ENCODE results near the gene AKAP1. TPM values are rescaled to one million over a fixed set of nuclear protein-coding genes. Genes with fewer than 3 reads are reported as not detected.

Gene AKAP1
- total RNA-seq, 1 donor from 2014 or later = 127 TPM

DNA sequence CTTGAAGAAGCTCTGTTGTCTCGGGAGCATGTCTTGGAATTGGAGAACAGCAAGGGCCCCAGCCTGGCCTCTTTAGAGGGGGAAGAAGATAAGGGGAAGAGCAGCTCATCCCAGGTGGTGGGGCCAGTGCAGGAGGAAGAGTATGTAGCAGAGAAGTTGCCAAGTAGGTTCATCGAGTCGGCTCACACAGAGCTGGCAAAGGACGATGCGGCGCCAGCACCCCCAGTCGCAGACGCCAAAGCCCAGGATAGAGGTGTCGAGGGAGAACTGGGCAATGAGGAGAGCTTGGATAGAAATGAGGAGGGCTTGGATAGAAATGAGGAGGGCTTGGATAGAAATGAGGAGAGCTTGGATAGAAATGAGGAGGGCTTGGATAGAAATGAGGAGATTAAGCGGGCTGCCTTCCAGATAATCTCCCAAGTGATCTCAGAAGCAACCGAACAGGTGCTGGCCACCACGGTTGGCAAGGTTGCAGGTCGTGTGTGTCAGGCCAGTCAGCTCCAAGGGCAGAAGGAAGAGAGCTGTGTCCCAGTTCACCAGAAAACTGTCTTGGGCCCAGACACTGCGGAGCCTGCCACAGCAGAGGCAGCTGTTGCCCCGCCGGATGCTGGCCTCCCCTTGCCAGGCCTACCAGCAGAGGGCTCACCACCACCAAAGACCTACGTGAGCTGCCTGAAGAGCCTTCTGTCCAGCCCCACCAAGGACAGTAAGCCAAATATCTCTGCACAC lies 21.2 kb downstream of the AKAP1 start:
- Histone ChIP-seq H3K27me3 (no peaks in the 10 kb centered on the region), H3K4me1 (peaks cover 21 to 47% of the 10 kb centered on the region in 2 donors), H3K36me3 (peaks cover 0 to 18% of the 10 kb centered on the region in 2 donors), H3K27ac (peak overlapping the region; percentile 90 to 91), H3K9me3 (no peaks in the 10 kb centered on the region), H3K4me3 (no peak overlapping the region)
- DNase-seq (ENCODE audit: low spot score in 2 of 2) = no peak
- intact Hi-C loops (cut with DNase I) = loop anchor here (5.0 to 10.0 kb wide), 3 partner anchors 556 to 1841 kb away; partner anchors contain the start of genes HLF and SRSF1
- TF ChIP-seq, protein P1, sequence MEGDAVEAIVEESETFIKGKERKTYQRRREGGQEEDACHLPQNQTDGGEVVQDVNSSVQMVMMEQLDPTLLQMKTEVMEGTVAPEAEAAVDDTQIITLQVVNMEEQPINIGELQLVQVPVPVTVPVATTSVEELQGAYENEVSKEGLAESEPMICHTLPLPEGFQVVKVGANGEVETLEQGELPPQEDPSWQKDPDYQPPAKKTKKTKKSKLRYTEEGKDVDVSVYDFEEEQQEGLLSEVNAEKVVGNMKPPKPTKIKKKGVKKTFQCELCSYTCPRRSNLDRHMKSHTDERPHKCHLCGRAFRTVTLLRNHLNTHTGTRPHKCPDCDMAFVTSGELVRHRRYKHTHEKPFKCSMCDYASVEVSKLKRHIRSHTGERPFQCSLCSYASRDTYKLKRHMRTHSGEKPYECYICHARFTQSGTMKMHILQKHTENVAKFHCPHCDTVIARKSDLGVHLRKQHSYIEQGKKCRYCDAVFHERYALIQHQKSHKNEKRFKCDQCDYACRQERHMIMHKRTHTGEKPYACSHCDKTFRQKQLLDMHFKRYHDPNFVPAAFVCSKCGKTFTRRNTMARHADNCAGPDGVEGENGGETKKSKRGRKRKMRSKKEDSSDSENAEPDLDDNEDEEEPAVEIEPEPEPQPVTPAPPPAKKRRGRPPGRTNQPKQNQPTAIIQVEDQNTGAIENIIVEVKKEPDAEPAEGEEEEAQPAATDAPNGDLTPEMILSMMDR (IDR thresholded peaks at IDR 0.05) = peak in 2 of 3 experiments; percentile 23 to 25

DNA sequence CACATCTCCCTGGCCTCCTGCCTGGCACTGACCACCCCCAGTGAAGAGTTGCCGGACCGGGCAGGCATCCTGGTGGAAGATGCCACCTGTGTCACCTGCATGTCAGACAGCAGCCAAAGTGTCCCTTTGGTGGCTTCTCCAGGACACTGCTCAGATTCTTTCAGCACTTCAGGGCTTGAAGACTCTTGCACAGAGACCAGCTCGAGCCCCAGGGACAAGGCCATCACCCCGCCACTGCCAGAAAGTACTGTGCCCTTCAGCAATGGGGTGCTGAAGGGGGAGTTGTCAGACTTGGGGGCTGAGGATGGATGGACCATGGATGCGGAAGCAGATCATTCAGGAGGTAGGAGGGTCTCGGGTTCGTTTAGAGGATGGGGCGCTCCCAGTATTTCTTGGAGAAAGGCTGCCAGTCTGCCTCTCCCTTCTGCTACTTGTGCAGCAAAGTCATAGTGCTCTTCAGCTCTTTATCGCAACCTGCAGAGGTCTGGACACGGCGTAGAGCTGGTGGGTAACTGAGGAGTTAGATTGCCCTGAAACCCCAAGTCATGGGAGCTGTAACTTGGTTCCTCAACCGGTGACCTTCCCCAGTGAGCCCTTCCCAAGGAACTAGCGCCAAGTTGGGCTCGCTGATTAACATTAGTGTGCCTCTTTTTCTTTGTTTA lies 21.9 kb downstream of the AKAP1 start:
- Histone ChIP-seq H3K27ac (peak overlapping the region; percentile 90 to 91), H3K4me1 (peaks cover 21 to 53% of the 10 kb centered on the region in 2 donors), H3K9me3 (no peaks in the 10 kb centered on the region), H3K36me3 (peaks cover under 1 to 25% of the 10 kb centered on the region in 2 donors), H3K27me3 (no peaks in the 10 kb centered on the region), H3K4me3 (no peak overlapping the region)
- intact Hi-C loops (cut with DNase I) = loop anchor here (5.0 to 10.0 kb wide), 3 partner anchors 555 to 1842 kb away; partner anchors contain the start of genes HLF and SRSF1
- no peak for DNase-seq (ENCODE audit: low spot score in 2 of 2)
- TF ChIP-seq, protein P1 (IDR thresholded peaks at IDR 0.05) = peak in 1 of 3 experiments; percentile 2

DNA sequence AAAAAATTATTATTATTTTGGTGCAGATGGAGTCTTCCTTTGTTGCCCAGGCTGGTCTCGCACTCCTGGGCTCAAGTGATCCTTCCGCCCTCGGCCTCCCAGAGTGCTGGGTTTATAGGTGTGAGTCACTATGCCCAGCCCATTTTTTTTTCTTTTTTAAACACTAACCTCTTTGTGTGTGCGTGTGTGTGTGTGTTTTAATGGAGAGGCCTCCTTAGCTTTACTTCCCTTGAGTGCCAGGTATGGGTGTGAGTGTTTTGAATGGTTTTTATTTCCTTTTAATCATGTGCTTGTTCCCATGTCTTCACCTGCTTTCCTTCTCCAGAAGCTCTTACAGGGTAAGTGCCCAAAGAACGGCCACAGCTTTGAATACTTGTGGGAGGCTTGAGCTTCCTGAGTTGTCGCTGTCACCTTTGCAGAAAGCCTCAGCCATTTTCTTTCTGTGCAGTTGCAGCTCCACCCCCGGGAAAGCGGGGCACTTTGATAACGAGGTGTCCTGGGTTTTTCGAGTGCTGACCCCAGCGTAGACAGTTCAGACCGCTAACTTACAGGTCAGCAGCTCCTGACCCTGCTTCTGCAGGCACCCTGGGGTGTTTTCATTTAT lies 22.6 kb downstream of the AKAP1 start:
- intact Hi-C loops (cut with DNase I) = loop anchor here (2.0 to 10.0 kb wide), 4 partner anchors 15 to 1843 kb away; partner anchors contain the start of genes HLF and SRSF1
- peaks cover 21 to 52% of the 10 kb centered on the region in 2 donors for H3K4me1 ChIP-seq
- no peaks in the 10 kb centered on the region for H3K9me3 ChIP-seq
- peak overlapping the region; percentile 90 to 91 for H3K27ac ChIP-seq
- TF ChIP-seq, protein P1 (IDR thresholded peaks at IDR 0.05) = no peak
- peak overlapping the region in 1 of 2 donors; percentile 8 for H3K4me3 ChIP-seq
- H3K27me3 ChIP-seq = no peaks in the 10 kb centered on the region
- DNase-seq (ENCODE audit: low spot score in 2 of 2) = no peak
- peaks cover 7 to 31% of the 10 kb centered on the region in 2 donors for H3K36me3 ChIP-seq

DNA sequence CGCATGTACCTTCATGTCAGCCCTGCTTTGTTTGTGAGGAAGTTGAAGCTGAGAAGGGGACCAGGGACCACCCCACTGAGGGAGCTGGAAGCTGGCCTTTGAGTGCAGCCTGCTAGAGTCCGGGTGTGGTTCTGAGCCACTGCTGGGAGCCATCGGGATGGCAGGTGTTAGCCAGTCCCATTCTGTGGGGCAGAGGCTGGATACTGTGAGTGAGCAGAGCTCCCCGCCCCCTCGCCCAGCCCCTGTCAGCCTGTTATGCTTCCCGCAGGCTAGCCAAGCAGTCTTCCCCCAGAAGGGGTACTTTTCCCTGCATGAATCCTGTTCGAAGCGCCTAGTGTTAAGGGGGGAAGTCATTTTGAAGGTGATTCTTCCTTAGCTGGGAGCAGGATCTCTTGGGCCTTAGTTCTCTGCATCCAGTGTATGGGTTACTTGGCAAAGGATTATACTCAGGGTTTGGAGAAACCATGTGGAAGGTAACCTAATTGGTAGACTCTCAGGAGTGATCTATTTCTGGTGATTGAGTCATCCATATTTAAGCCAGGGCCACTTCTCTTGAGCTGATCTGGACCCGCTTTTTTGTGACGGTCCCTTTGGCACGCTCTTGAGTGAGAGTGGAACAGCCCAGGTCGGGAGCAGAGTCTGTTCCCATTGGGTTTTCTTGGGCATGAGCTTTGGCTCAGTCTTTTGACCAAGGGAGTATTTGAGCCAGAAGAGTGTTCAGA lies 23.8 kb downstream of the AKAP1 start:
- Histone ChIP-seq H3K4me3 (peak overlapping the region in 1 of 2 donors; percentile 33), H3K4me1 (peaks cover 21 to 45% of the 10 kb centered on the region in 2 donors), H3K27me3 (no peaks in the 10 kb centered on the region), H3K36me3 (peaks cover 12 to 41% of the 10 kb centered on the region in 2 donors), H3K9me3 (no peaks in the 10 kb centered on the region), H3K27ac (peak overlapping the region; percentile 90 to 91)
- intact Hi-C loops (cut with DNase I) = loop anchor here (1.0 to 10.0 kb wide), 5 partner anchors 16 to 1844 kb away; partner anchors contain the start of genes AKAP1, HLF and SRSF1
- TF ChIP-seq, protein P1 (IDR thresholded peaks at IDR 0.05) = no peak
- DNase-seq (ENCODE audit: low spot score in 2 of 2) = peak; percentile 55 to 91

All from ascending aorta (tissue), 2 donors.